KMS-11 (cell line): Measurements from ENCODE around the gene LGALS9.
"Not testable (repeated sequence)": the region's sequence is repeated elsewhere in the genome, so short reads cannot be mapped to it uniquely, and the experiment has no call there.

Experiments used
- H2AFZ ChIP-seq: fragments of 200-600 bp; sonication (generic); 2 replicates; pipeline ENCODE4 v1.6.1; 2016; ENCODE audit warnings: antibody characterized with exemption, mixed run types, low read depth
- H3K27ac ChIP-seq: fragments of 200-600 bp; sonication (generic); 2 replicates; pipeline ENCODE4 v1.6.1; 2016; ENCODE audit warnings: mild to moderate bottlenecking, mixed run types
- H3K27me3 ChIP-seq: fragments of 200-600 bp; sonication (generic); 2 replicates; pipeline ENCODE4 v1.6.1; 2017; ENCODE audit warnings: mild to moderate bottlenecking, low read depth, mixed run types, moderate library complexity; ENCODE audit not compliant: insufficient read depth
- H3K36me3 ChIP-seq: fragments of 200-600 bp; sonication (generic); 2 replicates; pipeline ENCODE4 v1.6.1; 2017; ENCODE audit warnings: mild to moderate bottlenecking, mixed run types; ENCODE audit not compliant: insufficient read depth
- H3K4me1 ChIP-seq: fragments of 200-600 bp; sonication (generic); 2 replicates; pipeline ENCODE4 v1.6.1; 2016; ENCODE audit warnings: mild to moderate bottlenecking, low read depth, mixed run types; ENCODE audit not compliant: poor library complexity, severe bottlenecking
- H3K4me2 ChIP-seq: fragments of 200-600 bp; sonication (generic); 2 replicates; pipeline ENCODE4 v1.7.0; 2016; ENCODE audit warnings: mild to moderate bottlenecking, mixed run types
- H3K4me3 ChIP-seq: fragments of 200-600 bp; sonication (generic); IDR thresholded peaks from 2 replicates; pipeline ENCODE4 v1.6.1; 2017; ENCODE audit warnings: low read depth, low read length, mixed read lengths; ENCODE audit not compliant: insufficient read depth
- H3K79me2 ChIP-seq: fragments of 200-600 bp; sonication (generic); 2 replicates; pipeline ENCODE4 v1.6.1; 2016; ENCODE audit warnings: low read depth, mixed run types; ENCODE audit not compliant: insufficient read depth
- H3K9ac ChIP-seq: fragments of 200-600 bp; sonication (generic); 2 replicates; pipeline ENCODE4 v1.6.1; 2016; ENCODE audit warnings: mild to moderate bottlenecking, mixed run types
- H4K20me1 ChIP-seq: fragments of 200-600 bp; sonication (generic); 2 replicates; pipeline ENCODE4 v1.6.1; 2016; ENCODE audit warnings: mild to moderate bottlenecking, mixed run types; ENCODE audit not compliant: insufficient read depth
- TF ChIP-seq, protein P1 (sequence below): fragments of 200-600 bp; sonication (generic); conservative IDR thresholded peaks from 2 replicates; pipeline ENCODE4 v1.6.1; 2017; ENCODE audit warnings: low read depth, mild to moderate bottlenecking, antibody characterized with exemption, low read length, moderate library complexity, mixed read lengths

Gene LGALS9

DNA sequence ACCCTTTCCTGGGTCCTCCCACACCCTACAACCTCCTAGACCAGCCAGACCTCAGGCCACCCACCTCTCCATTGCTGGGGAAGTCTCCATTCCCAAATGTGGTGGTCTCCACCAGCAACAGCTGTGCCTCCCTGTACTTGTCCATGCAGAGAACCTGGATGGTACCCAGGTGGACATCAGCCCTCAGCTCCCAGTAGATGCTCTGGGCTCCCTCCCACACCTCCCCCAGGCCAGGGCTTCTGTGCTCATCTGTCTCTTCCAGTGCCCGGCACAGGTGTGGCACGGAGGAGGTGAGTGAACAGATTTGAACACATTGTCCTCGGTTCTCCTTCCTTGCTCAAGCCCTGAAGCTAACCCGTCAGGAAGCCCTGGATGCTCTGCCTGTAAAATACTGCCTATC, 34.6 kb downstream of the LGALS9 start:
- no peaks in the 10 kb centered on the region for H3K4me1 ChIP-seq
- no peak overlapping the region for H3K9ac ChIP-seq
- no peaks in the 10 kb centered on the region; the same call in 1 of the 2 replicates for H3K27me3 ChIP-seq

DNA sequence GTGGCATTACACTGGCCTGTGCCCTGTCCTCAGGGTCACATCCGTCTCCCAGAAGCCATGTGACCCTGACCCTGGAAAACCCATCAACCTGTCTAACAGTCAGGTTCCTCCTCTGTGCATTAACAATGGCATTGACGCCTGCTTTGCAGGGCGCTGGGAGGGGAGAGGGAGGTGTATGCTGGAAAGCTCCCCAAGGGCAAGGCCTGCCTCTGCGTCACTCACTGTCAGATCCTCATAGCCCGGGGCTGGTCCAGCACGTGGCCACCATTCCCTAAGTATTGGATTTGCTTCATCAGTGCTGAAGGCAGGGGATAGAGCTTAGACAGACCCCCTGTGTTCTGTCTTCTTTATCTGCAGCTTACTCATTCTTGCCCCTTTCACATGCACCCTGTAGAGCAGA, 35.3 kb downstream of the LGALS9 start:
- H3K27me3 ChIP-seq, H3K36me3 ChIP-seq, H3K9ac ChIP-seq, H3K4me2 ChIP-seq, H3K4me1 ChIP-seq, H2AFZ ChIP-seq, H3K79me2 ChIP-seq, H3K27ac ChIP-seq, H3K4me3 ChIP-seq, H4K20me1 ChIP-seq: not testable (repeated sequence)

More for the DNA sequence above, 34.6 kb downstream of the LGALS9 start:
- H2AFZ ChIP-seq, result no peak overlapping the region
- H4K20me1 ChIP-seq, result no peaks in the 10 kb centered on the region
- TF ChIP-seq, protein P1, sequence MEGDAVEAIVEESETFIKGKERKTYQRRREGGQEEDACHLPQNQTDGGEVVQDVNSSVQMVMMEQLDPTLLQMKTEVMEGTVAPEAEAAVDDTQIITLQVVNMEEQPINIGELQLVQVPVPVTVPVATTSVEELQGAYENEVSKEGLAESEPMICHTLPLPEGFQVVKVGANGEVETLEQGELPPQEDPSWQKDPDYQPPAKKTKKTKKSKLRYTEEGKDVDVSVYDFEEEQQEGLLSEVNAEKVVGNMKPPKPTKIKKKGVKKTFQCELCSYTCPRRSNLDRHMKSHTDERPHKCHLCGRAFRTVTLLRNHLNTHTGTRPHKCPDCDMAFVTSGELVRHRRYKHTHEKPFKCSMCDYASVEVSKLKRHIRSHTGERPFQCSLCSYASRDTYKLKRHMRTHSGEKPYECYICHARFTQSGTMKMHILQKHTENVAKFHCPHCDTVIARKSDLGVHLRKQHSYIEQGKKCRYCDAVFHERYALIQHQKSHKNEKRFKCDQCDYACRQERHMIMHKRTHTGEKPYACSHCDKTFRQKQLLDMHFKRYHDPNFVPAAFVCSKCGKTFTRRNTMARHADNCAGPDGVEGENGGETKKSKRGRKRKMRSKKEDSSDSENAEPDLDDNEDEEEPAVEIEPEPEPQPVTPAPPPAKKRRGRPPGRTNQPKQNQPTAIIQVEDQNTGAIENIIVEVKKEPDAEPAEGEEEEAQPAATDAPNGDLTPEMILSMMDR, result no peak
- H3K27ac ChIP-seq, result no peak overlapping the region
- H3K36me3 ChIP-seq, result no peaks in the 10 kb centered on the region
- no peak overlapping the region for H3K4me3 ChIP-seq
- H3K4me2 ChIP-seq, result no peak overlapping the region
- H3K79me2 ChIP-seq, result no peaks in the 10 kb centered on the region

- Histone ChIP-seq H3K9ac (no peak overlapping the region), H3K4me2 (no peak overlapping the region), H3K79me2 (no peaks in the 10 kb centered on the region), H2AFZ (no peak overlapping the region), H3K4me3 (no peak overlapping the region), H4K20me1 (no peaks in the 10 kb centered on the region), H3K27me3 (no peaks in the 10 kb centered on the region; the same call in 1 of the 2 replicates), H3K27ac (no peak overlapping the region), H3K4me1 (no peaks in the 10 kb centered on the region), H3K36me3 (no peaks in the 10 kb centered on the region)
- TF ChIP-seq, protein P1, result no peak
Measured at GRCh38 chr17:27666831-27667560, 36.0 kb downstream of the LGALS9 start.

DNA sequence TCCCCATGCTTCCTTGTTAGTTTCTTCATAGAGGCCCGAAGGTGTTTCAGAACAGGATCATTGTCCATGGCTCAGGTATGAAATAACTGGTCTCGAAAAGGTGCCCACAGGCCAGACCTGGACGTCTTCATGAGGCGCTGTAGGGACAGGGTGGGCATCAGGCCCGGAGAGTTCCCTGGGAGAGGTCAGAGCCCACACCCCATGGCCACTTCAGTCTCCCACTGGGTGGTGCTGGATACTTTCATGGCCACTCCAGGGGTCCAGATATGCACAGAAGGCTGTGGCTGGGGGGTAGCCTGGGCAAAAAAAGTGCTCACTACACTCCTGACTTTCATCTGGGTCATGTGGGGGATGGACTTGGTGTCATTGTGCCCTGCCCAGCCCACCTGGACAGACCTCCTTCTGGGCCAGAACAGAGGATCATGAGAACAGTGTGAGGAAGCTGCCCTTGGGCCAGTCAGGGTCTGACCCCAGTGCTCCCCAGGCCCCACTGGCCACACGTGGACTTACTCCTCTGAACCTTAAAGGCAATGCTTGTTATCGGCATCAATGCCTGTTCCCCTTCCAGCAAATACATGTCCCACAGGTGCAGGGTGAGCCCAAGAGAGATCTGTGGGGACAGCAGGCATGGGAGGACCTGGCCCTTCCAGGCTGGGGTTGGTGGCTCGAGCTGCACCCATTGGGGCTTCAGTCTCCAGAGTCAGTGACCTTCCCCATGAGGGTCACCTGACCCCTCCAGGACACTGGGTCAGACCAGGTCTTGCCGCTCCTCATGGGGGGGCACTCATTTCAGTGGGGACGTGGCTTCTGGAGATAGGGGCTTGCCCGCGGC, 36.9 kb downstream of the LGALS9 start:
- Histone ChIP-seq H3K27me3 (no peaks in the 10 kb centered on the region), H3K4me3 (no peak overlapping the region), H3K27ac (no peak overlapping the region), H3K4me1 (no peaks in the 10 kb centered on the region), H3K9ac (no peak overlapping the region), H2AFZ (no peak overlapping the region), H3K79me2 (no peaks in the 10 kb centered on the region), H3K36me3 (no peaks in the 10 kb centered on the region), H4K20me1 (no peaks in the 10 kb centered on the region), H3K4me2 (no peak overlapping the region)
- TF ChIP-seq, protein P1, result no peak

- Histone ChIP-seq H3K36me3 (no peaks in the 10 kb centered on the region), H2AFZ (no peak overlapping the region), H3K27me3 (no peaks in the 10 kb centered on the region), H3K79me2 (no peaks in the 10 kb centered on the region), H3K4me3 (no peak overlapping the region), H3K9ac (no peak overlapping the region), H3K27ac (no peak overlapping the region), H3K4me2 (no peak overlapping the region), H3K4me1 (no peaks in the 10 kb centered on the region), H4K20me1 (no peaks in the 10 kb centered on the region)
- TF ChIP-seq, protein P1, result no peak
Measured at GRCh38 chr17:27668488-27668823, 37.5 kb downstream of the LGALS9 start.
